GM21619 (cell line): ENCODE results near the gene HNRNPA0.
"Not testable (repeated sequence)": the region's sequence is repeated elsewhere in the genome, so short reads cannot be mapped to it uniquely, and the experiment has no call there.

Source experiments
- ATAC-seq: cut with Tn5 transposase; IDR thresholded peaks from one replicate; pipeline ENCODE4 v1.9.1; 2021; ENCODE audit not compliant: unreplicated experiment

Gene HNRNPA0

DNA sequence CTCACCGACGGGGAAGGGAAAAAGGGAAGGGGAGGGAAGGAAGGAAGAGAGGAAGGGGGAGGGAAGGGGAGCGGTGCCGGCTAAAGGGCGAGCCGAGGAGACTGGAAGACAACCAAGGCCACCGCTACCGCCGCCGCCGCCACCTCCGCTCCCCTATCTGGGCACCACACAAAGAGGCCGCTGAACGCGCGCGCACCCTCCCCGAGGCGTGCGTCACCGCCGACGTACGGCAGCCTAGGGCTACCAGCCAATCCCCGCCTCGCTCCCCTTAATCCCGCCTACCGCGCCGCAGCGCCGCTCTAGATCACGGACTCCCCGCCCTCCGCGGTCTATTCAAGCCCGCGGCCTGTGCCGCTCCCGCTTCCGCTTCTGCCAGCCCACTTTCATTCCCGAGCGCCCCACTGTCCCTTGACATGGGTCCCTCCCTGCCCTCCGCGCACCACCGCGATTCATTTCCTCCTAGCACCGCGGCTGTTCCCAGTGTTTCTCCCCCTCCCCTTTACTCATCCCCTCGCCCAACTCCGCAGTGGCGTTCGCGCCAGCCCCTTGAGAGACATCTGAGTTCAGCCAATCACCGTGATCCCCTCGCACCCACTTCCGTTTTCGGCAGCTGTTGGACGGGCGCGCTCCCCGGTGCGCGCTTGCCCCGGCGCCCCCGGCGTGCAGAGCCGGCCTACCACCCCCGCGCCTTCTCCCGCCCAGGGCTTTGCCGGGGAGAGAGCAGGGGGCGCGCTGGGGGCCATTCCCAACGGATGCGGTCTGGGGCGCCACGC, at the start of gene HNRNPA0:
TSS of gene HNRNPA0 (minus strand) at position 176 of the 773 bp plus-strand sequence. CDS start 297 bp downstream, outside the sequence.
- peak; percentile 74 for ATAC-seq

DNA sequence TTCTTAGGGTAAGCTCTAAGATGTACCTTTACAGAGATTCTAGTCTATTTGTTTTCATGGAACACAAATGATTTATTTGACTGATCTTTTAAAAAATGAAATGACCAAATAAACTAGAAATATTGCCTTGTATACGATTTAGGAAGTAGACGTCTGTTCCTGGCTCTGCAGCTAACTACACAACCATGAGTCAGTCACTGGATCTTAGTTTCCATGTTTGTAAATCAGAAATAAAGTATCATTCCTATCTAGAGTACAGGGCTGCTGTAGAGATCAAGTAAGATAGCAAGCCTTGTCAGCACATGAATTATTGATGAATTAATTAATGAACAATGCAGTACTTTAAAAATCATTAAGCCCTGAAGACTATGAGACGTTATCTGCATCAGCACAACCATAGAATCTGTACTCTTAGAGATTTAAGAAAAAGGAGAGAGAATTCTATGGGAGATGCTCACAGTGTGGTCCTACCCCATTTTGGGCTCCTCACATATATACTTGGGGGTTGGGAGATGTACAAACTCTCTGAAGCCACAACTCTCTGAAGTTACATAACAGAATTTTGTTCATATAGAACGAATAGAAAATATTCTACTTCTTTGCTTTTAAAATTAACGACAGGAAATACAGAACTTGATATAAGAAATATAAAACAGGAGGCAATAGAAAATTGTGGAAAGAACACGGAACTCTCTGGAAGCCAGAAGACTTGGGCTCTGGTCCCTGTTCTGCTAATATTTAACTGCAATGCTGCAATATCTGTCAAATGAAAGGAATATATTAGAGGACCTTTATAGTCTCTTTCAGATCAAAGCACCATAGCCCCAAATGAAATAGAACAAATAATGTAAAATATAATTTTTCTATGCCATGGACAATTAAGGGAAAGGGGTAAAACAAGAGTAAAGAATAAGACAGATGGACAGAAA, 48.4 kb upstream of the HNRNPA0 start:
- no peak for ATAC-seq

- ATAC-seq = no peak
Measured at GRCh38 chr5:137800700-137801411, 46.7 kb upstream of the HNRNPA0 start.

DNA sequence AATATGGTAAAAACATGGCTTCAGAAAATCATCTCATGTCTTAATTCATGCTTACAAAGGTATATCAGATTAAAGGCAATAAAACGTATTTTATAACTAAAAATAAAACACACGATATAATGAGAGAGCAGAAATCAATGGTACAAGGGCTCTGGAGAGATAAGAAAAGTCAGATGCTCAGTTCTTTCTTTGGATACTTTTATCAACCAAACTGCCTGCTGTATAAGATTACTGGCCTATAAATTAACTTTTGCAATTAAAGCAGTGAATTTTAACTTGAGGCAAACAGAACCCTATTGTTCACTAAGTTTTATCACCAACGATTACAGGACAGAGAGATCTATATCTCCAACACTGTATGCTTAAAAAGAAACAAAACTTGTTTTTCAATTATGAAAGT, 42.1 kb upstream of the HNRNPA0 start:
- no peak for ATAC-seq

DNA sequence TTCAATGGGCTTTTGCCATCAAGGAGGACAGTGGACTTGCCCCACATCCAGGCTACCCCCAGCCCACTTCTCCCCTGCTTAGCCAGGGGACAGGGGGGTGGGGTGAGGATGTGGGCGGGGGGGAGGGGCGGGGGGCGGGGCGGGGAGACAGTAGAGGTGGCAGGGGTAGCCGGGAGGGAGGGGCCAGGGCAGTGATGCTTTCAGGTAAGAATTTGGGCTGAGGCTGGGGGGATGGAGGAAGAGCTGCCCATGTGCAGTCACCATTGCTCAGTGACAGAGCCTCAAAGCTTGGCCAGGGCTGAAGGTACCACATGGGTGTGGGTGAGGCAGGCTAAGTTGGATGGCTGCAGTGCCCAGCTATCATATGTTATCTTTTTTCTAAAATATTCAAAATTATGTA, 40.7 kb upstream of the HNRNPA0 start:
- ATAC-seq = no peak

DNA sequence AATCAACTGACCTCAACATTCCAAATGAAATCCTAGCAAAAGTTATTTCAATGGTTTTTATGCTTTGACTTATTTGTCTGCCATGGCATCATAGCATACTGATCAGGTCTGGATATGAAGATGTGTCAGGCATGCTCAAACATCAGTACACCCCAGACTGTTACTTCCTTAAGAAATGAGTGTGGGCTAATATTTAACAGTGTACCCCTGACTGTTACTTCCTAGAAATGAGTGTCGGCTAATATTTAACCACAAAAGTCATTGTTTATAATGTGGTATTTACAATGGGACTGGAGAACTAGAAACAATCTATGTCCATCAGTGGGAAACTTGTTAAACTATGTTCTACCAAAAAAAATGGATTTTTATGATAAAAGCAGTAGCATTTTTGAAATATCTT, 38.1 kb upstream of the HNRNPA0 start:
- ATAC-seq = no peak

DNA sequence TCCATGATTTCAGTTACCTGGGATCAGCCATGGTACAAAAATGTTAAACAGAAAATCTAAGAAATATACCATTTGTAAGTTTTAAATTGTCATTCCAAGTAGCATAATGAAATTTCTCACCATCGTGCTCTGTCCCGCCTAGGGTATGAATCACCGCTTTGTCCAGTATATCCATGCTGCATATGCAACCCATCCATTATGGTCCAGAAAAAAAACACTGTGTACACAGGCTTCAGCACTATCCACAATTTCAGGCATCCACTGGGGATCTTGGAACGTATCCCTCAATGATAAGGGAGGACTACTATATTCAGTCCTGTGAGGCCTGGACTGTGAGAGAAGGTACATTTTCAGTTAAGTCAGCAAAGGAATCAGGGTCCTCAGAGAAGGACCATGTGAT, 37.6 kb upstream of the HNRNPA0 start:
- ATAC-seq = no peak

GRCh38 chr5:137791387-137791786, 37.2 kb upstream of the HNRNPA0 start:
- no peak for ATAC-seq

- ATAC-seq = not testable (repeated sequence)
Measured at GRCh38 chr5:137788560-137788959, 34.4 kb upstream of the HNRNPA0 start.

- ATAC-seq = no peak
Measured at GRCh38 chr5:137782984-137783536, 28.9 kb upstream of the HNRNPA0 start.

GRCh38 chr5:137782055-137782454, 27.9 kb upstream of the HNRNPA0 start:
- no peak for ATAC-seq

DNA sequence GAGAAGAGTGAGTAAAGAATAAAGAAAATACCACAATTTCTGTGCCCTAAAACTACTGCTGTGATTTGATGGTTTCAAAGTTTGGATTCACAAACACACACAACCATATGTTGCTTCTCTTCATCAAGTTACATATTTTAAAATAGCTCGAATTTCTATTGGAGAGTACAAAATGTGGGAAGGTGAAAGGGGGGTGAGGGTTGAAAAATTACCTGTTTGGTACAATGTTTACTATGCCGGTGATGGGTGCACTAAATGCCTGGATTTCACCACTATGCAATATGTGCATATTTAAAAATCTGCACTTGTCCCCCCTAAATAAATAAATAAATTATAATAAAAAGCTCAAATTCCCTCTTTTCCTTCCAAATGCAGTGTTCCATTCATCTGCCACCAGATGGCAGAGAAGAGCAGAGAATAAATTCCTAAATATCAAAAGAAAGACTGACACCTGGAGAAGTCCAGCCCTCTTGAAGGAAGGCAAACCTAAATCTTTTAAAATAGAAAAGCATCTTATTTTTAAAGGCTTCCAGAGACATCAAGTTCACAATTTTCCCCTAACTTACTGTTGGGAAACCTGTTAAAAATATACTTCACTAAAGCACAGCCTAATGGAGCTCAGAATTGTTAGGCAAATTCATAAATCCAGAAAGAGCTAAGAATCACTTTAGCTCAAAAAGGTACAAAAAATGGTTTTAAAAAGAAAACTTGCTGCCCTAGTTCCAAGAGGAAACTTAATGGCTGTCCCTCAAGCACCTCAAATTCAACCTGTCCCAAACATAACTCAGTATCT, 24.8 kb upstream of the HNRNPA0 start:
- no peak for ATAC-seq

DNA sequence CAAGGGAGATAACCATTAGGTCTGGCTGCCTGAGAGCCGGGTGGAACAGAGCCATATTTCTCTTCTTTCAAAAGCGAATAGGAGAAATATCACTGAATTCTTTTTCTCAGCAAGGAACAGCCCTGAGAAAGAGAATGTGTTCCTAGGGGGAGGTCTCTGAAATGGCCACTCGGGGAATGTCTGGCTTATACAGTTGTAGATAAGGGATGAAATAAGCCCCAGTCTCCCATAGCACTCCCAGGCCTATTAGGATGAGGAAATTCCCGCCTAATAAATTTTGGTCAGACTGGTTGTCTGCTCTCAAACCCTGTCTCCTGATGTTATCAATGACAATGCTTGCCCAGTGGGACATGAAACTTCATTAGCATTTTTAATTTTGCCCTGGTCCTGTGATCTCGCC, 13.8 kb upstream of the HNRNPA0 start:
- not testable (repeated sequence) for ATAC-seq

DNA sequence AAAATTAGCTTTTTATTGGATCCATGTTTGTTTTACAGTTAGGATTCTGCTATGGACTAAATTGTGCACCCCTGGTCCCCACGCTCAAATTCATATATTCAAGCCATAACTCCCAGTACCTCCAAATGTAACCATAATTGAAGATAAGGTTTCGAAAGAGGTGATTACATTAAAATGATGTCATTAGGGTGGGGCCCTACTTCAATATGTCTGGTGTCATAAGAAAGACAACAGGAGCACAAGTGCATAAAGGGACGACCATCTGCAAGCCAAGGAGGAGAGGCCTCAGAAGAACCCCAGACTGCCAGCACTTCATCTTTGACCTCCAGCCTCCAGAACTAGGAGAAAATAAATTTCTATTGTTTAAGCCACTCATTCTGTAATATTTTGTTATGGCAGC, 7.4 kb upstream of the HNRNPA0 start:
- ATAC-seq = no peak

GRCh38 chr5:137760719-137761516, 6.8 kb upstream of the HNRNPA0 start:
- no peak for ATAC-seq

- no peak for ATAC-seq
Measured at GRCh38 chr5:137760294-137760693, 6.1 kb upstream of the HNRNPA0 start.

DNA sequence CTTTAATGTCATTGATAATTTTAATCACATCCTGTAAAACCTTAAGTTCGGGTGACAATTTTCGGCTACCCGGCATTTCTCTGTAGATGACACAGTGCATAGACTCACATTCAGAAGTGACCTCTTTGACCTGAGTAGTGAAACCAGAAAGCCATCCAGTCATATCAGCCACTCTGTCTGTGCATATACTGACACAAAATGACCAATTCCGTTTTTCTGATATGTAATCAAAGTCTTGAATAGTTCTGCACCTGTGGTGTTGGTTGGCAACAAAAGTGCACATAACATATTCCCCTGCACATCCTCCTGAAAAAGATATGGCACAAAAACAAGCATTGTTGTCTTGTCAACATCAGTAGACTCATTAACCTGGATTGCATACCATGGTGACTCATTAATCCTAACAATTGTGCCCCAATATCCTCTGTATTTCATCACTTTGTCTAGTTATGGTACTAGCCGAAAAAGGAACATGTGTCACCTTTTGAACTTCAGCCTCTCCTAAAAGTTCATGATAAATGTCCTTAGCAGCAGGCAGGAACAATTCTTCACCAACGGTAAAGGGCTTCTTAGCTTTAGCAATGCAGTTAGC, 4.6 kb upstream of the HNRNPA0 start:
- ATAC-seq = peak; percentile 34

DNA sequence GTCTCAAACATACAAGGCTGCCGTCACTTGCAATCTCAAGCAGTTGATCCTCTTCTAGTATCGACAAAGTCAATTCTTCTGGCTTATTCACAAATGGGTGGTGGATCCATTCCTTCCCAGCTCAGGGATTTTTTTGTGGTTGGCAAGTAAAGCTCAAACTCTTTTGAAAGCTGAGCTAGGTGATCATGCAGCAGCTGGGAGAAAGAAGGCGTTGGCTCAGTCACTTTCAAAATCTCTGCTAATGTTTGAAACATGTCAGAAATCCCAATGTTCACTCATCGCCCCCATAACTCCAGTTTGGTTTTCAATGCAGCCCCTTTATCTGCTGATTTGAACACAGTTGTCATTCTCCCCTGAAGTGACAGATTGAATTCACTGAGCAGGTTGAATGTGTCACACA, 4.0 kb upstream of the HNRNPA0 start:
- ATAC-seq = no peak

- no peak for ATAC-seq
Measured at GRCh38 chr5:137757634-137758033, 3.5 kb upstream of the HNRNPA0 start.
